Endothelial cell (in vitro differentiated cells): ENCODE data around the gene SLC6A16. TPM values are rescaled to one million over a fixed set of nuclear protein-coding genes. Genes with fewer than 3 reads are reported as not detected.

Experiments
- DNase-seq: peaks from one replicate; pipeline ENCODE4 v3.0.0; 2021; ENCODE audit warnings: low spot score
- H3K27ac Mint-ChIP-seq: one replicate; pipeline ENCODE4 v1.8.0; 2021; ENCODE audit warnings: mixed read lengths, inconsistent platforms; ENCODE audit not compliant: unreplicated experiment
- H3K27me3 Mint-ChIP-seq: one replicate; pipeline ENCODE4 v1.8.0; 2021; ENCODE audit warnings: mild to moderate bottlenecking, moderate library complexity, mixed read lengths, inconsistent platforms; ENCODE audit not compliant: unreplicated experiment
- H3K36me3 Mint-ChIP-seq: one replicate; pipeline ENCODE4 v1.8.0; 2021; ENCODE audit warnings: mild to moderate bottlenecking, low read depth, mixed read lengths, inconsistent platforms; ENCODE audit not compliant: unreplicated experiment
- H3K4me1 Mint-ChIP-seq: one replicate; pipeline ENCODE4 v1.8.0; 2021; ENCODE audit warnings: mild to moderate bottlenecking, mixed read lengths, inconsistent platforms; ENCODE audit not compliant: unreplicated experiment
- H3K4me3 Mint-ChIP-seq: one replicate; pipeline ENCODE4 v1.8.0; 2021; ENCODE audit warnings: mild to moderate bottlenecking, mixed read lengths, inconsistent platforms; ENCODE audit not compliant: unreplicated experiment
- H3K9me3 Mint-ChIP-seq: one replicate; pipeline ENCODE4 v1.8.0; 2021; ENCODE audit warnings: mixed read lengths, inconsistent platforms; ENCODE audit not compliant: unreplicated experiment
- CTCF ChIP-seq: fragments of 200-600 bp; sonication (generic); IDR thresholded peaks from one replicate; pipeline ENCODE4 v1.5.0; 2021; ENCODE audit warnings: antibody characterized with exemption; ENCODE audit not compliant: unreplicated experiment
- total RNA-seq: library from RNA; stranded (reverse); fragmentation: NEBNext Ultra II Directional; extraction: Animal tissue kit (Norgen Biotek cat#: 25700); gene quantifications from one replicate; pipeline ENCODE4 v1.2.1, GENCODE V29; 2021; ENCODE audit not compliant: unreplicated experiment

Gene SLC6A16
- total RNA-seq, 1 donor from 2014 or later, result 4.0 TPM

- no peak for DNase-seq
- Mint-ChIP-seq H3K9me3 (peaks cover 3% of the 10 kb centered on the region), H3K36me3 (peaks cover 7% of the 10 kb centered on the region), H3K4me1 (no peaks in the 10 kb centered on the region), H3K4me3 (no peak overlapping the region), H3K27ac (no peak overlapping the region), H3K27me3 (peaks cover 2% of the 10 kb centered on the region)
- TF ChIP-seq CTCF, result no peak
These were observed 60.7 kb downstream of the SLC6A16 start for GRCh38 chr19:49264258-49264657.

GRCh38 chr19:49261602-49262001 is 63.4 kb downstream of the SLC6A16 start:
- TF ChIP-seq CTCF, result no peak
- H3K27me3 Mint-ChIP-seq, result no peaks in the 10 kb centered on the region
- no peaks in the 10 kb centered on the region for H3K9me3 Mint-ChIP-seq

GRCh38 chr19:49256691-49257090 is 68.3 kb downstream of the SLC6A16 start:
- no peak for DNase-seq
- no peak overlapping the region for H3K27ac Mint-ChIP-seq

More at GRCh38 chr19:49261602-49262001, 63.4 kb downstream of the SLC6A16 start:
- H3K4me3 Mint-ChIP-seq, result peak overlapping the region; percentile 35
- no peak for DNase-seq
- no peak overlapping the region for H3K27ac Mint-ChIP-seq
- no peaks in the 10 kb centered on the region for H3K36me3 Mint-ChIP-seq
- no peaks in the 10 kb centered on the region for H3K4me1 Mint-ChIP-seq

GRCh38 chr19:49255674-49256073 is 69.3 kb downstream of the SLC6A16 start:
- Mint-ChIP-seq H3K9me3 (no peaks in the 10 kb centered on the region), H3K27ac (no peak overlapping the region)

More at GRCh38 chr19:49256691-49257090, 68.3 kb downstream of the SLC6A16 start:
- Mint-ChIP-seq H3K9me3 (no peaks in the 10 kb centered on the region), H3K4me1 (no peaks in the 10 kb centered on the region), H3K4me3 (no peak overlapping the region), H3K27me3 (peaks cover 5% of the 10 kb centered on the region), H3K36me3 (no peaks in the 10 kb centered on the region)
- TF ChIP-seq CTCF, result no peak

GRCh38 chr19:49249933-49250332 is 75.1 kb downstream of the SLC6A16 start:
- no peaks in the 10 kb centered on the region for H3K4me1 Mint-ChIP-seq
- peaks cover 10% of the 10 kb centered on the region for H3K36me3 Mint-ChIP-seq
- H3K27me3 Mint-ChIP-seq, result peaks cover 2% of the 10 kb centered on the region
- H3K27ac Mint-ChIP-seq, result no peak overlapping the region
- H3K9me3 Mint-ChIP-seq, result no peaks in the 10 kb centered on the region
- no peak for DNase-seq
- no peak overlapping the region for H3K4me3 Mint-ChIP-seq
- TF ChIP-seq CTCF, result no peak

More at GRCh38 chr19:49255674-49256073, 69.3 kb downstream of the SLC6A16 start:
- Mint-ChIP-seq H3K4me3 (no peak overlapping the region), H3K36me3 (peaks cover 2% of the 10 kb centered on the region), H3K27me3 (peaks cover 5% of the 10 kb centered on the region), H3K4me1 (no peaks in the 10 kb centered on the region)
- TF ChIP-seq CTCF, result no peak
- no peak for DNase-seq
